HUES64 (cell line): ENCODE data around the gene CASZ1.

Experiments used
- H3K27ac ChIP-seq: 2 replicates; pipeline ENCODE4 v1.7.0; 2013; ENCODE audit warnings: low read depth, low read length, inconsistent platforms
- H3K27me3 ChIP-seq: 2 replicates; pipeline ENCODE4 v1.6.1; 2013; ENCODE audit warnings: mild to moderate bottlenecking, low read length; ENCODE audit not compliant: insufficient read depth
- H3K36me3 ChIP-seq: 2 replicates; pipeline ENCODE4 v1.6.1; 2013; ENCODE audit warnings: mild to moderate bottlenecking, low read length; ENCODE audit not compliant: insufficient read depth
- H3K4me1 ChIP-seq: 2 replicates; pipeline ENCODE4 v1.6.1; 2013; ENCODE audit warnings: mild to moderate bottlenecking, low read length, moderate library complexity; ENCODE audit not compliant: insufficient read depth
- H3K4me3 ChIP-seq: 2 replicates; pipeline ENCODE4 v1.5.1; 2013; ENCODE audit warnings: mild to moderate bottlenecking, low read length, moderate library complexity
- H3K9ac ChIP-seq: 2 replicates; pipeline ENCODE4 v1.6.1; 2013; ENCODE audit warnings: mild to moderate bottlenecking, low read depth, low read length
- H3K9me3 ChIP-seq: 2 replicates; pipeline ENCODE4 v1.6.1; 2013; ENCODE audit warnings: low read depth, low read length; ENCODE audit not compliant: insufficient read depth
- WGBS: fragments of 150-250, 120-280 bp; methylation state at CpG from one replicate; pipeline ENCODE4 v1.1.7; 2013; ENCODE audit warnings: missing lambda C conversion rate; 5-methylcytosine and 5-hydroxymethylcytosine counted together

Gene CASZ1

GRCh38 chr1:10759413-10760200, 36.8 kb downstream of the CASZ1 start:
- Histone ChIP-seq H3K9me3 (no peaks in the 10 kb centered on the region), H3K27ac (no peak overlapping the region), H3K27me3 (no peaks in the 10 kb centered on the region), H3K36me3 (no peaks in the 10 kb centered on the region), H3K9ac (no peak overlapping the region), H3K4me3 (no peak overlapping the region), H3K4me1 (peaks cover 6% of the 10 kb centered on the region; the same call in 1 of the 2 replicates)
- WGBS = 85% methylated on average over 15 of the region's 15 CpGs

GRCh38 chr1:10756842-10757241, 39.6 kb downstream of the CASZ1 start:
- no peak overlapping the region for H3K27ac ChIP-seq
- H3K27me3 ChIP-seq = no peaks in the 10 kb centered on the region
- no peaks in the 10 kb centered on the region for H3K9me3 ChIP-seq

DNA sequence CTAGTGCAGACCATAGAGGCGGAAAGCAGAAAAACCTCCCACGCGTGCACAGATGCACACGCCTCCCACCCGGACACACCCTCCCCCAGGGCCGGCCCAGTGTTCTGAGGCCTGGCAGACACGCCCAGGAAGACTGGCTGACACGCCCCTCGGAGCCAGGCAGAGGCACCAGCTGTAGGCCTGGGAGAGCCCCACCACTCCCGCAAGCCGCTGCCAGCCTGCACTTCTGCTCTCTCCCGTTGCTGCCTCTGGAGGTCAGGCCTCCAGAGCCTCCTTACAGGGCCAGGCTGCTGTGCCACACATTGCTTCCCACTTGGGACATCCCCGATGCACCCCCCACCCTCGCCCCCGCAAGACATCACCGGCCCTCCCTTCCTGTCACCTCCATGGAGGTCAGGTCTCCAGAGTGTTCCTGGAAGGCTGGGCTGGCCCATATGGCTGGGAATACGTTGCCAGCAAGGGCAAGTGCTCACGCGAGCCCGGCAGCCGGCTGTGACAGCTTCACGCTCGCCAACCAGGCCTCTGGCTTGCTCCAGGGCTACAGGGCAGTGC, 40.4 kb downstream of the CASZ1 start:
- peaks cover 6% of the 10 kb centered on the region; the same call in 1 of the 2 replicates for H3K4me1 ChIP-seq
- no peak overlapping the region for H3K27ac ChIP-seq
- no peaks in the 10 kb centered on the region for H3K9me3 ChIP-seq
- no peak overlapping the region for H3K4me3 ChIP-seq
- WGBS = 84% methylated on average over 23 of the region's 23 CpGs
- H3K9ac ChIP-seq = no peak overlapping the region
- H3K36me3 ChIP-seq = no peaks in the 10 kb centered on the region
- H3K27me3 ChIP-seq = no peaks in the 10 kb centered on the region

More at GRCh38 chr1:10756842-10757241, 39.6 kb downstream of the CASZ1 start:
- H3K36me3 ChIP-seq = no peaks in the 10 kb centered on the region
- no peak overlapping the region for H3K4me3 ChIP-seq
- peaks cover 6% of the 10 kb centered on the region; the same call in 1 of the 2 replicates for H3K4me1 ChIP-seq
- no peak overlapping the region for H3K9ac ChIP-seq
- 63% methylated on average over 10 of the region's 10 CpGs for WGBS

- Histone ChIP-seq H3K4me1 (peaks cover 6% of the 10 kb centered on the region; the same call in 1 of the 2 replicates), H3K4me3 (no peak overlapping the region), H3K27ac (no peak overlapping the region), H3K9me3 (no peaks in the 10 kb centered on the region), H3K36me3 (no peaks in the 10 kb centered on the region), H3K9ac (no peak overlapping the region), H3K27me3 (no peaks in the 10 kb centered on the region)
- 90% methylated on average over 24 of the region's 24 CpGs for WGBS
Measured at GRCh38 chr1:10754568-10755329, 41.7 kb downstream of the CASZ1 start.

DNA sequence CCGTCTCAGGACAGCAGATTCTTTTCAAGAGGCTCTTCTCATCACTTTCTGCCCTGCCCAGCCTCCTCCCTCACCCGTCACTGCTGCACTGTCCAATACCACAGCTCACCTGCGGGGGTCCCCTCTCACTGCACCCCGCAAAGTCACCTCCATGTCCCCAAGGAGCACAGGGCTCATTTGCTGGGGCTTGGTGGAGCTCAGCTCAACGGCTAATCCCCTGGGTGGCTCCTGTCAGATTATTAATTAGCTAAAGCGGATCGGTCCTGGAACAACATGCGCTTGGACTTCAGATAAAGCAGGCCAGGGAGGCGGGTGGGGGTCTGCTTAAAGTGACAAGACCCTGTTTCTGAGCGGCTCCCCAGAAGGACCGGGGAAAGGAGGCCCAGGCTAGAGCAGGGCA, 43.1 kb downstream of the CASZ1 start:
- WGBS = 69% methylated on average over 11 of the region's 11 CpGs
- H3K27me3 ChIP-seq = no peaks in the 10 kb centered on the region
- no peak overlapping the region for H3K4me3 ChIP-seq

DNA sequence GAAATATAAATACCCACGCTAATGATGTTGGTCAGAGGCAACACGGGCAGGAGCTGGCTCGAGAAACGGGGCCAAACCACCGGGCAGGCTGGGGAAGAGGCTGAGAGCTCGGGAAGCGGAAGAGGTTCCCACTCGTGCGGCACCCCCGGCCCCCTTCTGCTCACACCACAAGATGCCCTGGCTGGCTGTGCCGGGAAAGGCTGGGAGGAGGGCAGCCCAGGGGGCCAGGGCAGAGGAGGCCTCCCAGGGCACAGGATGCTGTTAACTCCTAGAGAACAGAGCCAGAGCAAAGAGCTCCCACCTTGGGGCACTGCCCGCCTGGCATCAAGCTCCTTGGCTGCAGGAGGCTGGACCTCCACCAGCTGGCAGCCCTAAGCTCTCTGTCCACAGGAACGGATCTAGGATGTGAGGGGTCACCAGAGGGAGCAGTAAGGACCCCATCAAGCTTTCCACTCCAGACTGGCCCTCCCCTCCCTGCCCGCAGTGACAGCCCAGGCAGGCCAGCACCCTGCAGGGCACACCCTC, 44.8 kb downstream of the CASZ1 start:
- H3K9ac ChIP-seq = no peak overlapping the region
- no peaks in the 10 kb centered on the region for H3K27me3 ChIP-seq
- WGBS = 89% methylated on average over 14 of the region's 14 CpGs
- no peaks in the 10 kb centered on the region for H3K9me3 ChIP-seq
- no peak overlapping the region for H3K4me3 ChIP-seq
- H3K36me3 ChIP-seq = no peaks in the 10 kb centered on the region
- no peak overlapping the region for H3K27ac ChIP-seq
- H3K4me1 ChIP-seq = 0 out of 2 replicates have a peak, but pooled peaks cover under 1% of the 10 kb centered on the region

More for the DNA sequence above, 43.1 kb downstream of the CASZ1 start:
- no peak overlapping the region for H3K9ac ChIP-seq
- no peaks in the 10 kb centered on the region for H3K36me3 ChIP-seq
- no peaks in the 10 kb centered on the region for H3K9me3 ChIP-seq
- 0 out of 2 replicates have a peak, but pooled peaks cover 6% of the 10 kb centered on the region for H3K4me1 ChIP-seq
- no peak overlapping the region for H3K27ac ChIP-seq

DNA sequence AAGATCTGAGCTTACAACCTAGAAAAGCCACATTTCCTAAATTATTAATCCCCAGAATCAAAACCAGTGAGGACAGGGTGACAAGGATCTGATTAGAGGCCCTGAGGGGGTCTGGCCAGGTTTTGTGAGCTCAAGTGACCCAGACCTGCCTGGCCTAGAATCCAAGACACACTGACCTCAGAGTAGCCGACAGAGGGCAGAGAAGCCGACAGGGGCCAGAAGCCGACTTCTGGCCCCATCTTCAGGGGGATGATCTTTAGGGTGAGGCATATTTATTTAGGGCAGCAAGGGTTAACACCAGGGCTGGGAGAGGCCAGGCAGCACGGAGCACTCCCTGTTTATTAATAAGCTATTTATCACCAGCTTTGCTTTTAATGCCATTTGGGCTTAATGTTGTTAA, 45.3 kb downstream of the CASZ1 start:
- Histone ChIP-seq H3K4me3 (no peak overlapping the region), H3K27me3 (no peaks in the 10 kb centered on the region), H3K4me1 (no peaks in the 10 kb centered on the region), H3K36me3 (no peaks in the 10 kb centered on the region), H3K9me3 (no peaks in the 10 kb centered on the region), H3K27ac (no peak overlapping the region), H3K9ac (no peak overlapping the region)
- 82% methylated on average over 4 of the region's 4 CpGs for whole genome bisulfite sequencing

GRCh38 chr1:10745886-10746455, 50.5 kb downstream of the CASZ1 start:
- Histone ChIP-seq H3K36me3 (no peaks in the 10 kb centered on the region), H3K9ac (no peak overlapping the region), H3K27ac (no peak overlapping the region), H3K27me3 (no peaks in the 10 kb centered on the region), H3K9me3 (no peaks in the 10 kb centered on the region), H3K4me3 (no peak overlapping the region), H3K4me1 (no peaks in the 10 kb centered on the region)
- 91% methylated on average over 18 of the region's 18 CpGs for WGBS

DNA sequence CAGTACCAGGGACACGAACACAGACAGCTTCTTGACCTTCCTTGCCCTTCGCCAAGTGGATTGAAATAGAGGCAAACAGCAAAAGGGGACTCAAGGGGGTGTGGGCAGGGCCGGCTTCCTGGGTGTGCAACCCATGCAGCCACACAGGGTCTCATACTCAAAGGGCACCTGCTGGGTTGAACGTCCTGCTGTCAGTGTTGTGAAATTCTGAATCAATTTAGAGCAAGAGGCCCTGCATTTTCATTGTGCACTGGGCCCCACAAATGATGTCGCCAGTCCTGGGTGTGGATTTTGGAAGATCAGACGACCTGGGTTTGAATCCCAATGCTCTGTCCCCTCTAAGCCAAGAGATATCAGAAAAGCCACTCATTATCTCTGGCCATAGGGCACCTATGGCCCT, 51.1 kb downstream of the CASZ1 start:
- Histone ChIP-seq H3K4me1 (no peaks in the 10 kb centered on the region), H3K9me3 (no peaks in the 10 kb centered on the region), H3K27ac (no peak overlapping the region), H3K4me3 (no peak overlapping the region), H3K36me3 (no peaks in the 10 kb centered on the region), H3K27me3 (no peaks in the 10 kb centered on the region), H3K9ac (no peak overlapping the region)
- WGBS = 82% methylated on average over 6 of the region's 6 CpGs

DNA sequence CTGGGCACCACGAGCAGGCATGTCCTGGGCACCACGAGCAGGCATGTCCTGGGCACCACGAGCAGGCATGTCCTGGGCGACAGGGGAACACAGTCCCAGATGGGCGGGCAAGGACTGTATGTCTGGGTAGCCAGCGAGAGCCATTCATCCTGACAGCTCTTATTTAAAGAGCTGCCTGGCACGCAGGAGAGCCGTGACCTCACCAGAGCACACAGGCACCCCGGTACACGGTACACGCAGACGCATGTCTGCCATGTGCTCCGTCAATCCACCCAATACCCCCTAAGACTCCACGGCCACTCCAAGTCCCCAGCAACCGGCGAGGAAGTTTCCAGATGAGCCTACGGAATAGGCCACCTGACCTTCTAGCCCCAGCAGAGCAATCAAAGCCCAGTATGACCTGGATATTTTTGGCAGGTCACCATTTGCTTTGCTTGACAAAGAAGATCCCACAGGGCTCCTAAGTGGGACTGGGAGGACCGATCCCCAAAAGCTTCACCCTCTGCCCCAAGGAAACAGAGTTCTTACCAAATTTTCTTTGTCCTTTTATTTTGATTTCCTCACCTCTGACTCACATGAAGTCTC, 51.7 kb downstream of the CASZ1 start:
- H3K27ac ChIP-seq = no peak overlapping the region
- no peak overlapping the region for H3K4me3 ChIP-seq
- H3K27me3 ChIP-seq = no peaks in the 10 kb centered on the region
- H3K9me3 ChIP-seq = no peaks in the 10 kb centered on the region
- WGBS = 88% methylated on average over 18 of the region's 18 CpGs
- H3K9ac ChIP-seq = no peak overlapping the region
- peaks cover 2% of the 10 kb centered on the region; the same call in 1 of the 2 replicates for H3K4me1 ChIP-seq
- H3K36me3 ChIP-seq = no peaks in the 10 kb centered on the region
